ENCODE data around the gene TCF7L2.

TCF7L2 gene

GRCh38 chr10:112911206-112911605, 38.8 kb upstream of the TCF7L2 start:
- no peak overlapping the region for H3K4me3 ChIP-seq
- no peaks in the 10 kb centered on the region for H3K36me3 ChIP-seq
- H3K27me3 ChIP-seq = no peaks in the 10 kb centered on the region
- TF ChIP-seq, protein P1, sequence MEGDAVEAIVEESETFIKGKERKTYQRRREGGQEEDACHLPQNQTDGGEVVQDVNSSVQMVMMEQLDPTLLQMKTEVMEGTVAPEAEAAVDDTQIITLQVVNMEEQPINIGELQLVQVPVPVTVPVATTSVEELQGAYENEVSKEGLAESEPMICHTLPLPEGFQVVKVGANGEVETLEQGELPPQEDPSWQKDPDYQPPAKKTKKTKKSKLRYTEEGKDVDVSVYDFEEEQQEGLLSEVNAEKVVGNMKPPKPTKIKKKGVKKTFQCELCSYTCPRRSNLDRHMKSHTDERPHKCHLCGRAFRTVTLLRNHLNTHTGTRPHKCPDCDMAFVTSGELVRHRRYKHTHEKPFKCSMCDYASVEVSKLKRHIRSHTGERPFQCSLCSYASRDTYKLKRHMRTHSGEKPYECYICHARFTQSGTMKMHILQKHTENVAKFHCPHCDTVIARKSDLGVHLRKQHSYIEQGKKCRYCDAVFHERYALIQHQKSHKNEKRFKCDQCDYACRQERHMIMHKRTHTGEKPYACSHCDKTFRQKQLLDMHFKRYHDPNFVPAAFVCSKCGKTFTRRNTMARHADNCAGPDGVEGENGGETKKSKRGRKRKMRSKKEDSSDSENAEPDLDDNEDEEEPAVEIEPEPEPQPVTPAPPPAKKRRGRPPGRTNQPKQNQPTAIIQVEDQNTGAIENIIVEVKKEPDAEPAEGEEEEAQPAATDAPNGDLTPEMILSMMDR (IDR thresholded peaks at IDR 0.05) = no peak
- H3K27ac ChIP-seq = no peak overlapping the region
- no peaks in the 10 kb centered on the region for H3K4me1 ChIP-seq
- no peaks in the 10 kb centered on the region for H3K9me3 ChIP-seq
- DNase-seq = no peak
- intact Hi-C loops (cut with DNase I; ENCODE audit: low total_unique reads) = no loop called here

GRCh38 chr10:112912410-112912928, 37.6 kb upstream of the TCF7L2 start:
- Histone ChIP-seq H3K9me3 (no peaks in the 10 kb centered on the region), H3K4me1 (no peaks in the 10 kb centered on the region), H3K4me3 (no peak overlapping the region), H3K36me3 (no peaks in the 10 kb centered on the region), H3K27me3 (no peaks in the 10 kb centered on the region), H3K27ac (no peak overlapping the region)
- TF ChIP-seq, protein P1 (IDR thresholded peaks at IDR 0.05) = no peak
- intact Hi-C loops (cut with DNase I; ENCODE audit: low total_unique reads) = no loop called here
- peak in 1 of 2 donors; percentile 6 for DNase-seq

DNA sequence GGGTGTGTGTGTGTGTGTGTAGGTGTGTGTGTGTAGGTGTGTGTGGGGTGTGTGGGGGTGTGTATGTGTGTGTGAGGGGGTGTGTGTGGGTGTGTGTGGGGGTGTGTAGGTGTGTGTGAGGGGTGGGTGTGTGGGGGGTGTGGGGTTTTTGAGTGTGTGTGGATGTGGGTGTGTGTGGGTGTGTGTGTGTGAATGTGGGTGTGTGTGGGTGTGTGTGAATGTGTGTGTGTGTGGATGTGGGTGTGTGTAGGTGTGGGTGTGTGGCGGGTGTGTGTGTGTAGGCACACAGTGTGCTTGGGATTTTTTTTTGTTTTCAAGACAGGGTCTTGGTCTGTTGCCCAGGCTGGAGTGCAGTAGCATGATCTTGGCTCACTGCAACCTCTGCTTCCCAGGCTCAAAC, 36.8 kb upstream of the TCF7L2 start:
- H3K4me3 ChIP-seq = no peak overlapping the region
- TF ChIP-seq, protein P1 (IDR thresholded peaks at IDR 0.05) = no peak
- no peaks in the 10 kb centered on the region for H3K9me3 ChIP-seq
- intact Hi-C loops (cut with DNase I; ENCODE audit: low total_unique reads) = no loop called here
- H3K4me1 ChIP-seq = no peaks in the 10 kb centered on the region
- no peak overlapping the region for H3K27ac ChIP-seq
- H3K36me3 ChIP-seq = no peaks in the 10 kb centered on the region
- no peaks in the 10 kb centered on the region for H3K27me3 ChIP-seq
- DNase-seq = peak in 1 of 2 donors; percentile 19

- DNase-seq = no peak
- H3K4me1 ChIP-seq = no peaks in the 10 kb centered on the region
- TF ChIP-seq, protein P1 (IDR thresholded peaks at IDR 0.05) = no peak
- H3K27me3 ChIP-seq = no peaks in the 10 kb centered on the region
- no peaks in the 10 kb centered on the region for H3K36me3 ChIP-seq
- intact Hi-C loops (cut with DNase I; ENCODE audit: low total_unique reads) = no loop called here
- H3K4me3 ChIP-seq = no peak overlapping the region
- H3K27ac ChIP-seq = no peak overlapping the region
- no peaks in the 10 kb centered on the region for H3K9me3 ChIP-seq
These were observed 36.3 kb upstream of the TCF7L2 start for GRCh38 chr10:112913661-112914287.

GRCh38 chr10:112914288-112914952, 35.6 kb upstream of the TCF7L2 start:
- peak in 1 of 2 donors; percentile 10 for DNase-seq
- Histone ChIP-seq H3K9me3 (no peaks in the 10 kb centered on the region), H3K4me1 (no peaks in the 10 kb centered on the region), H3K27me3 (no peaks in the 10 kb centered on the region), H3K4me3 (no peak overlapping the region), H3K36me3 (no peaks in the 10 kb centered on the region), H3K27ac (no peak overlapping the region)
- intact Hi-C loops (cut with DNase I; ENCODE audit: low total_unique reads) = no loop called here
- TF ChIP-seq, protein P1 (IDR thresholded peaks at IDR 0.05) = no peak
